Activated CD8-positive, alpha-beta T cell treated with anti-CD3 and anti-CD28 coated beads for 36 hours (primary cell): Measurements from ENCODE around the gene ITGB2. TPM values are rescaled to one million over a fixed set of nuclear protein-coding genes. Genes with fewer than 3 reads are reported as not detected.
A peak's percentile ranks its signal among the peaks of the same experiment; 100 is the strongest.

Experiments used
- ATAC-seq: fragments of 200-7000 bp; cut with Tn5 transposase; one replicate; pipeline ENCODE4 v1.10.0; 2021; ENCODE audit warnings: mild to moderate bottlenecking, moderate library complexity
- CTCF ChIA-PET: fragments of 350-600 bp; sonication (Branson Sonifier 250); formaldehyde crosslinking; loops from one replicate; lab custom pipeline; 2021; ENCODE audit warnings: antibody characterized with exemption; lab: Charles Lee
- POLR2A ChIA-PET: fragments of 350-600 bp; sonication (Branson Sonifier 250); formaldehyde crosslinking; loops from one replicate; lab custom pipeline; 2021; ENCODE audit warnings: antibody characterized with exemption; lab: Charles Lee
- DNase-seq: peaks from one replicate; pipeline ENCODE4 v3.0.0-alpha.2; 2020
- H3K27ac Mint-ChIP-seq: one replicate; pipeline ENCODE4 v1.8.0; 2021; ENCODE audit warnings: mild to moderate bottlenecking, mixed read lengths
- H3K27me3 Mint-ChIP-seq: one replicate; pipeline ENCODE4 v1.8.0; 2021; ENCODE audit warnings: mixed read lengths
- H3K36me3 Mint-ChIP-seq: one replicate; pipeline ENCODE4 v1.8.0; 2021; ENCODE audit warnings: low read depth, mixed read lengths
- H3K4me1 Mint-ChIP-seq: one replicate; pipeline ENCODE4 v1.8.0; 2021; ENCODE audit warnings: low read depth, mixed read lengths
- H3K4me3 Mint-ChIP-seq: one replicate; pipeline ENCODE4 v1.8.0; 2021; ENCODE audit warnings: mild to moderate bottlenecking, moderate library complexity, mixed read lengths
- H3K9me3 Mint-ChIP-seq: one replicate; pipeline ENCODE4 v1.8.0; 2021; ENCODE audit warnings: mixed read lengths
- CTCF ChIP-seq: fragments of 200-600 bp; IDR thresholded peaks from one replicate; pipeline ENCODE4 v1.8.0; 2022; ENCODE audit warnings: antibody characterized with exemption, mild to moderate bottlenecking
- intact Hi-C: fragments of 100-400 bp; cut with micrococcal nuclease; formaldehyde crosslinking; loops from one replicate; pipeline ENCODE4 v1.10.0; 2022
- total RNA-seq, 2 experiments: library from RNA; stranded (reverse); gene quantifications; one replicate each; pipeline ENCODE4 v1.2.3, GENCODE V29; 2021

The ITGB2 gene
- total RNA-seq, 2 experiments from 2014 or later: 340 to 343 TPM

GRCh38 chr21:44853601-44854390 lies 66.9 kb downstream of the ITGB2 start:
- ChIA-PET POLR2A (no interaction called here), CTCF (interaction anchor here (1.5 to 1.8 kb wide), 3 partner anchors 8 to 60 kb away, joined by 3 to 7 read pairs (median 4); partner anchors contain the start of gene UBE2G2)
- Mint-ChIP-seq H3K4me1 (peaks cover 30% of the 10 kb centered on the region), H3K27me3 (no peaks in the 10 kb centered on the region), H3K4me3 (no peak overlapping the region), H3K9me3 (no peaks in the 10 kb centered on the region), H3K36me3 (peaks cover 37% of the 10 kb centered on the region), H3K27ac (peak overlapping the region; percentile 68)
- ATAC-seq: no peak
- DNase-seq: no peak
- TF ChIP-seq CTCF: no peak
- intact Hi-C loops: no loop called here

GRCh38 chr21:44850905-44851657 lies 69.6 kb downstream of the ITGB2 start:
- intact Hi-C loops: no loop called here
- H3K4me3 Mint-ChIP-seq: no peak overlapping the region
- peak overlapping the region; percentile 38 for H3K27ac Mint-ChIP-seq
- no peaks in the 10 kb centered on the region for H3K27me3 Mint-ChIP-seq
- TF ChIP-seq CTCF: no peak
- H3K4me1 Mint-ChIP-seq: peaks cover 42% of the 10 kb centered on the region
- ChIA-PET POLR2A (interaction anchor here (0.6 to 1.0 kb wide), 3 partner anchors 22 to 385 kb away, joined by 3 to 5 read pairs (median 3); partner anchors contain the start of gene UBE2G2), CTCF (interaction anchor here (1.0 to 1.5 kb wide), 2 partner anchors 58 to 287 kb away, joined by 3 read pairs; no protein-coding TSS in a partner anchor)
- peaks cover 40% of the 10 kb centered on the region for H3K36me3 Mint-ChIP-seq
- ATAC-seq: no peak
- no peaks in the 10 kb centered on the region for H3K9me3 Mint-ChIP-seq
- no peak for DNase-seq

- no peak for TF ChIP-seq CTCF
- Mint-ChIP-seq H3K4me3 (no peak overlapping the region), H3K27ac (no peak overlapping the region), H3K27me3 (no peaks in the 10 kb centered on the region), H3K9me3 (no peaks in the 10 kb centered on the region), H3K36me3 (peaks cover 40% of the 10 kb centered on the region), H3K4me1 (peaks cover 46% of the 10 kb centered on the region)
- DNase-seq (no peak), ATAC-seq (no peak)
- CTCF ChIA-PET: interaction anchor here (1.0 to 1.5 kb wide), 2 partner anchors 57 to 288 kb away, joined by 3 read pairs; no protein-coding TSS in a partner anchor
- POLR2A ChIA-PET: interaction anchor here (0.6 to 1.0 kb wide), 3 partner anchors 21 to 386 kb away, joined by 3 to 5 read pairs (median 3); partner anchors contain the start of gene UBE2G2
- intact Hi-C loops: no loop called here
Measured at GRCh38 chr21:44850208-44850800, 70.4 kb downstream of the ITGB2 start.

- H3K9me3 Mint-ChIP-seq: no peaks in the 10 kb centered on the region
- DNase-seq: no peak
- H3K27me3 Mint-ChIP-seq: no peaks in the 10 kb centered on the region
- no peak for ATAC-seq
- ChIA-PET CTCF (interaction anchor here (0.8 kb wide), 1 partner anchor 49 kb away, joined by 4 read pairs; the partner anchor contains the start of gene UBE2G2), POLR2A (no interaction called here)
- no peak for TF ChIP-seq CTCF
- no peak overlapping the region for H3K4me3 Mint-ChIP-seq
- intact Hi-C loops: no loop called here
- H3K27ac Mint-ChIP-seq: no peak overlapping the region
- peaks cover 43% of the 10 kb centered on the region for H3K4me1 Mint-ChIP-seq
- peaks cover 34% of the 10 kb centered on the region for H3K36me3 Mint-ChIP-seq
Measured at GRCh38 chr21:44849616-44850130, 71.0 kb downstream of the ITGB2 start.
